H1 (cell line): Measurements from ENCODE around the gene AGPAT3. TPM values are rescaled to one million over a fixed set of nuclear protein-coding genes. Genes with fewer than 3 reads are reported as not detected.

ENCODE experiments used
- CTCF ChIA-PET: fragments of 300-600 bp; sonication (Branson Sonifier 250); formaldehyde crosslinking; loops from one replicate; lab custom pipeline; 2021; ENCODE audit not compliant: partially characterized antibody; lab: Charles Lee
- POLR2A ChIA-PET: fragments of 300-600 bp; sonication (Branson Sonifier 250); formaldehyde crosslinking; loops from one replicate; lab custom pipeline; 2021; ENCODE audit warnings: inconsistent platforms; ENCODE audit not compliant: partially characterized antibody; lab: Charles Lee
- DNase-seq, 2 experiments: peaks; one replicate each; pipeline versions ENCODE4 v3.0.0 to v3.0.0-alpha.2; 2010 to 2022; ENCODE audit warnings: low spot score in 2 of 2, low read depth in 1 of 2, mixed read lengths in 1 of 2
- FAIRE-seq: peaks from 2 replicates; lab custom pipeline; 2011; peaks lifted over from hg19 to GRCh38; lab: Jason Lieb, UNC
- H2AFZ ChIP-seq: 2 replicates; pipeline ENCODE4 v1.8.1; 2012; ENCODE audit warnings: low read length, inconsistent platforms
- H2AK5ac ChIP-seq: 2 replicates; pipeline ENCODE4 v1.6.1; 2013; ENCODE audit warnings: low read depth, low read length
- H2BK120ac ChIP-seq: replicated peaks from 2 replicates; pipeline ENCODE3; 2013; ENCODE audit warnings: low read depth, low read length, inconsistent platforms
- H2BK12ac ChIP-seq: 2 replicates; pipeline ENCODE4 v1.6.1; 2013; ENCODE audit warnings: low read depth, low read length
- H2BK15ac ChIP-seq: 2 replicates; pipeline ENCODE4 v1.6.1; 2013; ENCODE audit warnings: low read length
- H2BK20ac ChIP-seq: 2 replicates; pipeline ENCODE4 v1.6.1; 2013; ENCODE audit warnings: low read length
- H2BK5ac ChIP-seq: 2 replicates; pipeline ENCODE4 v1.6.1; 2013; ENCODE audit warnings: low read depth, low read length
- H3K14ac ChIP-seq: 2 replicates; pipeline ENCODE4 v1.6.1; 2013; ENCODE audit warnings: inconsistent platforms; ENCODE audit not compliant: insufficient read length
- H3K18ac ChIP-seq: 2 replicates; pipeline ENCODE4 v1.6.1; 2013; ENCODE audit warnings: low read length; ENCODE audit errors: extremely low read depth
- H3K23ac ChIP-seq: 2 replicates; pipeline ENCODE4 v1.6.1; 2013; ENCODE audit warnings: inconsistent platforms; ENCODE audit not compliant: insufficient read length
- H3K23me2 ChIP-seq: 2 replicates; pipeline ENCODE4 v1.6.1; 2013; ENCODE audit warnings: low read depth, low read length
- H3K27ac ChIP-seq: 2 replicates; pipeline ENCODE4 v1.6.1; 2011; ENCODE audit warnings: low read depth, low read length, inconsistent platforms
- H3K27me3 ChIP-seq, 4 experiments: replicated peaks in 1 of 4; 1 replicate in 1 of 4; 2 replicates in 3 of 4; pipeline versions ENCODE4 v1.6.1 to v1.8.1; 2011 to 2013; ENCODE audit warnings: low read length in 3 of 4, mild to moderate bottlenecking in 3 of 4, inconsistent platforms in 2 of 4, mixed read lengths in 2 of 4, moderate library complexity in 1 of 4; ENCODE audit not compliant: control insufficient read depth in 3 of 4, insufficient read depth in 3 of 4; ENCODE audit errors: extremely low read depth in 1 of 4
- H3K36me3 ChIP-seq, 4 experiments: 2 replicates each; pipeline versions ENCODE4 v1.6.1 to v1.8.1; 2011 to 2013; ENCODE audit warnings: mild to moderate bottlenecking in 4 of 4, low read length in 3 of 4, moderate library complexity in 2 of 4, control low read depth in 1 of 4, inconsistent platforms in 1 of 4; ENCODE audit not compliant: insufficient read depth in 4 of 4, control insufficient read depth in 2 of 4
- H3K4ac ChIP-seq: replicated peaks from 2 replicates; pipeline ENCODE3; 2013; ENCODE audit warnings: low read length, low read depth, mixed read lengths, inconsistent platforms; ENCODE audit not compliant: insufficient read length
- H3K4me1 ChIP-seq, 4 experiments: replicated peaks in 1 of 4; 1 replicate in 1 of 4; 2 replicates in 3 of 4; pipeline versions ENCODE4 v1.6.1 to v1.8.1; 2011 to 2013; ENCODE audit warnings: low read length in 3 of 4, inconsistent platforms in 2 of 4, mixed read lengths in 1 of 4; ENCODE audit not compliant: insufficient read depth in 4 of 4, control insufficient read depth in 3 of 4
- H3K4me2 ChIP-seq, 2 experiments: 2 replicates each; pipeline versions ENCODE4 v1.6.1 to v1.8.1; 2011 to 2013; ENCODE audit warnings: low read depth in 2 of 2, low read length in 2 of 2, control low read depth in 1 of 2, inconsistent platforms in 1 of 2, mild to moderate bottlenecking in 1 of 2; ENCODE audit not compliant: insufficient read depth in 1 of 2
- H3K4me3 ChIP-seq, 4 experiments: fragments of 200-600, 300-600 bp in 1 of 4; sonication (generic), shearing (Covaris generic), sonication (Bioruptor Twin) in 1 of 4; 2 replicates each; pipeline versions ENCODE4 v1.5.1 to v1.8.1; 2011 to 2016; ENCODE audit warnings: low read length in 4 of 4, low read depth in 3 of 4, control low read depth in 2 of 4, inconsistent platforms in 2 of 4, mild to moderate bottlenecking in 2 of 4, mixed read lengths in 1 of 4, moderate library complexity in 1 of 4; ENCODE audit not compliant: insufficient read depth in 2 of 4; ENCODE audit errors: extremely low read depth in 1 of 4
- H3K56ac ChIP-seq: replicated peaks from 2 replicates; pipeline ENCODE3; 2013; ENCODE audit warnings: low read depth, mild to moderate bottlenecking, mixed read lengths, low read length, inconsistent platforms; ENCODE audit not compliant: insufficient read length
- H3K79me1 ChIP-seq: 2 replicates; pipeline ENCODE4 v1.6.1; 2013; ENCODE audit warnings: low read depth, low read length, control low read depth
- H3K79me2 ChIP-seq, 2 experiments: 2 replicates each; pipeline versions ENCODE4 v1.6.1 to v1.8.1; 2012 to 2013; ENCODE audit warnings: low read length in 2 of 2, mild to moderate bottlenecking in 2 of 2, inconsistent platforms in 1 of 2; ENCODE audit not compliant: insufficient read depth in 2 of 2, control insufficient read depth in 1 of 2
- H3K9ac ChIP-seq, 4 experiments: replicated peaks in 1 of 4; 1 replicate in 1 of 4; 2 replicates in 3 of 4; pipeline versions ENCODE4 v1.6.1 to v1.8.1; 2011 to 2013; ENCODE audit warnings: low read depth in 3 of 4, low read length in 3 of 4, control low read depth in 2 of 4, mild to moderate bottlenecking in 2 of 4, moderate library complexity in 2 of 4, inconsistent platforms in 1 of 4; ENCODE audit errors: extremely low read depth in 1 of 4
- H3K9me3 ChIP-seq, 2 experiments: 2 replicates each; pipeline versions ENCODE4 v1.6.1 to v1.8.1; 2012 to 2013; ENCODE audit warnings: mild to moderate bottlenecking in 2 of 2, moderate library complexity in 2 of 2, control low read depth in 1 of 2, inconsistent platforms in 1 of 2, low read depth in 1 of 2, low read length in 1 of 2, mixed read lengths in 1 of 2; ENCODE audit not compliant: insufficient read depth in 2 of 2
- H4K20me1 ChIP-seq, 2 experiments: replicated peaks in 1 of 2; 2 replicates each; pipeline versions ENCODE3 to v1.8.1; 2011 to 2013; ENCODE audit warnings: inconsistent platforms in 2 of 2, low read length in 2 of 2, mild to moderate bottlenecking in 1 of 2; ENCODE audit not compliant: insufficient read depth in 2 of 2, control insufficient read depth in 1 of 2
- H4K5ac ChIP-seq: 2 replicates; pipeline ENCODE4 v1.6.1; 2013; ENCODE audit warnings: low read length, low read depth, mixed read lengths, inconsistent platforms; ENCODE audit not compliant: insufficient read length
- H4K8ac ChIP-seq: 2 replicates; pipeline ENCODE4 v1.8.0; 2013; ENCODE audit warnings: mild to moderate bottlenecking, moderate library complexity, low read length, inconsistent platforms; ENCODE audit not compliant: insufficient read depth; ENCODE audit errors: extremely low read depth
- H4K91ac ChIP-seq: replicated peaks from 2 replicates; pipeline ENCODE3; 2013; ENCODE audit warnings: low read length, mixed read lengths, inconsistent platforms; ENCODE audit not compliant: insufficient read length
- BRCA1 ChIP-seq: IDR thresholded peaks from 2 replicates; pipeline ENCODE4 v1.6.1; 2012; ENCODE audit warnings: low read depth, low read length, improper control_type of control experiment
- GTF2F1 ChIP-seq: IDR thresholded peaks from 2 replicates; pipeline ENCODE4 v1.6.1; 2012; ENCODE audit warnings: low read depth, low read length, improper control_type of control experiment, borderline replicate concordance
- NRF1 ChIP-seq: IDR thresholded peaks from 2 replicates; pipeline ENCODE4 v1.6.1; 2011; ENCODE audit warnings: mild to moderate bottlenecking, low read depth, low read length, improper control_type of control experiment
- SRF ChIP-seq: IDR thresholded peaks from 2 replicates; pipeline ENCODE4 v1.6.1; 2011; ENCODE audit warnings: mild to moderate bottlenecking, low read depth, low read length, moderate library complexity
- WGBS, 2 experiments: shearing (Covaris generic) in 1 of 2; methylation state at CpG; one replicate each; pipeline versions ENCODE4 v1.1.6 to v1.1.7; 2013 to 2015; ENCODE audit warnings: low lambda C conversion rate in 2 of 2, mixed read lengths in 2 of 2, inconsistent platforms in 1 of 2, low coverage in 1 of 2, missing lambda C conversion rate in 1 of 2; ENCODE audit not compliant: insufficient replicate concordance in 2 of 2, insufficient coverage in 1 of 2, insufficient read length in 1 of 2; ENCODE audit errors: extremely low coverage in 1 of 2, missing lambda C conversion rate in 1 of 2; 5-methylcytosine and 5-hydroxymethylcytosine counted together
- polyA plus RNA-seq, 7 experiments: library from polyadenylated mRNA; depleted of rRNA in 3 of 7; stranded (reverse) in 5 of 7; unstranded in 2 of 7; fragments of >200 nt in 5 of 7; fragments of 200-250 nt in 2 of 7; gene quantifications; 1 replicate in 5 of 7; 2 replicates in 1 of 7; 4 replicates in 1 of 7; pipeline versions ENCODE4 v1.2.1 to v1.2.3, GENCODE V29; 2011 to 2013; ENCODE audit warnings: missing spikeins in 2 of 7, mixed read lengths in 2 of 7
- total RNA-seq: library from RNA; stranded (reverse); fragmentation: NEBNext Ultra II Directional; extraction: Animal tissue kit (Norgen Biotek cat#: 25700); gene quantifications from 2 replicates; pipeline ENCODE4 v1.2.1, GENCODE V29; 2021

Gene AGPAT3
- total and polyA plus RNA-seq, 2 of the 8 experiments (the other 6 are each of a cell fraction or from before 2014, with no cell fraction given): 5.8 to 7.3 TPM

- Histone ChIP-seq H4K20me1 (no peaks in the 10 kb centered on the region), H3K79me1 (no peaks in the 10 kb centered on the region; the same call in 1 of the 2 replicates), H3K9ac (no peak overlapping the region), H4K91ac (no peak overlapping the region), H3K23ac (no peak overlapping the region), H2AFZ (no peak overlapping the region), H3K18ac (no peak overlapping the region), H2BK12ac (no peak overlapping the region), H3K27ac (no peak overlapping the region), H3K56ac (no peak overlapping the region), H3K79me2 (no peaks in the 10 kb centered on the region), H3K23me2 (no peaks in the 10 kb centered on the region), H2BK5ac (no peak overlapping the region; the same call in 1 of the 2 replicates), H2AK5ac (no peak overlapping the region), H2BK120ac (no peak overlapping the region), H3K27me3 (no peaks in the 10 kb centered on the region), H3K9me3 (no peaks in the 10 kb centered on the region), H3K4me2 (no peak overlapping the region), H4K5ac (no peak overlapping the region), H3K4me1 (peaks cover 0 to 13% (median under 1%) of the 10 kb centered on the region in 4 experiments; a peak in 3 of 7 replicates)
- POLR2A ChIA-PET: no interaction called here
- CTCF ChIA-PET: interaction anchor here (0.9 to 13.7 kb wide), 3 partner anchors 8 to 73 kb away, joined by 3 to 188 read pairs (median 6); no protein-coding TSS in a partner anchor
- FAIRE-seq (no peak), DNase-seq (peak in 1 of 2 experiments; percentile 49)
- TF ChIP-seq NRF1 (no peak), BRCA1 (no peak), SRF (no peak), GTF2F1 (no peak)
- TF ChIP-seq, all 59 proteins: peak for 0
- H2BK20ac ChIP-seq: no peak overlapping the region
- 92% methylated on average over 30 of the region's 30 CpGs; no CpG with 5 or more reads in 1 of the 2 experiments for WGBS, 2 experiments
- peak overlapping the region; percentile 57; the same call in 1 of the 2 replicates for H4K8ac ChIP-seq
- no peak overlapping the region for H2BK15ac ChIP-seq
- H3K14ac ChIP-seq: no peak overlapping the region
- no peaks in the 10 kb centered on the region; a peak in 1 of 8 replicates for H3K36me3 ChIP-seq
- H3K4ac ChIP-seq: no peak overlapping the region
- no peak overlapping the region for H3K4me3 ChIP-seq
Measured at GRCh38 chr21:43929217-43929971, 64.4 kb downstream of the AGPAT3 start.
